Left lung (tissue), 10 donors: Measurements from ENCODE around the gene ZNF860. TPM values are rescaled to one million over a fixed set of nuclear protein-coding genes. Genes with fewer than 3 reads are reported as not detected.

Experiments
- ATAC-seq: fragments of 200-7000 bp; cut with Tn5 transposase; one replicate; pipeline ENCODE4 v1.9.1; 2020; ENCODE audit warnings: moderate library complexity
- DNase-seq, 4 donors: peaks; one replicate each; pipeline ENCODE4 v3.0.0-alpha.2; 2013 to 2020
- H3K27ac ChIP-seq, 2 donors: fragments of 200-600 bp; sonication (generic) in 1 of 2; one replicate each; pipeline versions ENCODE4 v1.5.0 to v1.8.0; 2020 to 2021
- H3K27me3 ChIP-seq, 2 donors: fragments of 200-600 bp; sonication (generic) in 1 of 2; one replicate each; pipeline versions ENCODE4 v1.5.0 to v1.8.0; 2020 to 2021
- H3K36me3 ChIP-seq, 2 donors: fragments of 200-600 bp; sonication (generic) in 1 of 2; one replicate each; pipeline versions ENCODE4 v1.5.0 to v1.8.0; 2020 to 2021
- H3K4me1 ChIP-seq, 2 donors: fragments of 200-600 bp; one replicate each; pipeline ENCODE4 v1.8.0; 2021
- H3K4me3 ChIP-seq, 2 donors: fragments of 200-600 bp; sonication (generic) in 1 of 2; one replicate each; pipeline versions ENCODE4 v1.5.0 to v1.8.0; 2020 to 2021; ENCODE audit warnings: mild to moderate bottlenecking in 1 of 2
- H3K9me3 ChIP-seq, 2 donors: fragments of 200-600 bp; sonication (generic) in 1 of 2; one replicate each; pipeline versions ENCODE4 v1.5.0 to v1.8.0; 2020 to 2021
- CTCF ChIP-seq, 2 donors: fragments of 200-600 bp; sonication (generic) in 1 of 2; IDR thresholded peaks; one replicate each; pipeline versions ENCODE4 v1.5.0 to v1.8.0; 2021; ENCODE audit warnings: antibody characterized with exemption in 2 of 2
- intact Hi-C, 2 donors: fragments of 100-400 bp; cut with DNase I; formaldehyde crosslinking; loops; one replicate each; pipeline versions ENCODE4 v1.11.2 to v1.14.2; 2022
- polyA plus RNA-seq, 6 donors: library from polyadenylated mRNA; unstranded; fragments of 120-200 nt; gene quantifications; one replicate each; pipeline ENCODE4 v1.2.1, GENCODE V29; 2013; ENCODE audit not compliant: insufficient read length in 6 of 6
- total RNA-seq, 2 donors: library from RNA; stranded (reverse); fragmentation: NEBNext Ultra II Directional; extraction: Animal tissue kit (Norgen Biotek cat#: 25700); gene quantifications; one replicate each; pipeline ENCODE4 v1.2.1, GENCODE V29; 2021
- donor health status: DM: no; HTN: yes; CAD: no.
- donor health status: DM: no; HTN: no; CAD: no.

ZNF860 gene
- total and polyA plus RNA-seq, 8 donors = 1.9 to 15.2 (median 11.0) TPM

- Histone ChIP-seq H3K9me3 (no peaks in the 10 kb centered on the region), H3K27me3 (no peaks in the 10 kb centered on the region), H3K4me1 (no peaks in the 10 kb centered on the region), H3K4me3 (no peak overlapping the region), H3K36me3 (no peaks in the 10 kb centered on the region), H3K27ac (no peak overlapping the region)
- DNase-seq (no peak), ATAC-seq (no peak)
- TF ChIP-seq CTCF (IDR thresholded peaks at IDR 0.05) = no peak
- intact Hi-C loops = no loop called here
Measured at GRCh38 chr3:31999907-32000439, 18.4 kb downstream of the ZNF860 start.

- Histone ChIP-seq H3K36me3 (no peaks in the 10 kb centered on the region), H3K4me1 (no peaks in the 10 kb centered on the region), H3K9me3 (no peaks in the 10 kb centered on the region), H3K27ac (no peak overlapping the region), H3K27me3 (no peaks in the 10 kb centered on the region), H3K4me3 (no peak overlapping the region)
- ATAC-seq (no peak), DNase-seq (no peak)
- no peak for TF ChIP-seq CTCF (IDR thresholded peaks at IDR 0.05)
- intact Hi-C loops = no loop called here
Measured at GRCh38 chr3:32000877-32001276, 19.3 kb downstream of the ZNF860 start.

GRCh38 chr3:32002561-32003368 lies 21.2 kb downstream of the ZNF860 start:
- no peak for DNase-seq
- no peak overlapping the region for H3K27ac ChIP-seq
- no peak for TF ChIP-seq CTCF (IDR thresholded peaks at IDR 0.05)
- intact Hi-C loops = no loop called here
- no peak overlapping the region for H3K4me3 ChIP-seq
- H3K27me3 ChIP-seq = no peaks in the 10 kb centered on the region
- no peaks in the 10 kb centered on the region for H3K36me3 ChIP-seq
- ATAC-seq = peak; percentile 87
- no peaks in the 10 kb centered on the region for H3K4me1 ChIP-seq
- H3K9me3 ChIP-seq = no peaks in the 10 kb centered on the region

- no peak for DNase-seq
- TF ChIP-seq CTCF (IDR thresholded peaks at IDR 0.05) = no peak
- no peak overlapping the region for H3K4me3 ChIP-seq
- H3K36me3 ChIP-seq = no peaks in the 10 kb centered on the region
- H3K27me3 ChIP-seq = no peaks in the 10 kb centered on the region
- peak; percentile 20 for ATAC-seq
- H3K4me1 ChIP-seq = no peaks in the 10 kb centered on the region
- intact Hi-C loops = no loop called here
- H3K9me3 ChIP-seq = no peaks in the 10 kb centered on the region
- no peak overlapping the region for H3K27ac ChIP-seq
Measured at GRCh38 chr3:32003380-32003779, 21.8 kb downstream of the ZNF860 start.

- H3K27me3 ChIP-seq = no peaks in the 10 kb centered on the region
- no peak overlapping the region for H3K4me3 ChIP-seq
- no peak for TF ChIP-seq CTCF (IDR thresholded peaks at IDR 0.05)
- H3K9me3 ChIP-seq = no peaks in the 10 kb centered on the region
- no peak overlapping the region for H3K27ac ChIP-seq
- ATAC-seq = peak; percentile 52
- no peaks in the 10 kb centered on the region for H3K36me3 ChIP-seq
- no peaks in the 10 kb centered on the region for H3K4me1 ChIP-seq
- DNase-seq = no peak
- intact Hi-C loops = no loop called here
Measured at GRCh38 chr3:32004113-32004765, 22.7 kb downstream of the ZNF860 start.
